Stimulated activated CD8-positive, alpha-beta memory T cell treated with anti-CD3 and anti-CD28 coated beads, Interleukin-7, amount 100 ng/mL, for 48 hours (primary cell): ENCODE results near the gene GPR84.
A peak's percentile ranks its signal among the peaks of the same experiment; 100 is the strongest.
"Not testable (repeated sequence)": the region's sequence is repeated elsewhere in the genome, so short reads cannot be mapped to it uniquely, and the experiment has no call there.

Experiments
- DNase-seq, 2 donors: peaks; one replicate each; pipeline ENCODE4 v3.0.0-alpha.2; 2020; ENCODE audit warnings: low read depth in 1 of 2; ENCODE audit errors: extremely low read depth in 1 of 2

The GPR84 gene

DNA sequence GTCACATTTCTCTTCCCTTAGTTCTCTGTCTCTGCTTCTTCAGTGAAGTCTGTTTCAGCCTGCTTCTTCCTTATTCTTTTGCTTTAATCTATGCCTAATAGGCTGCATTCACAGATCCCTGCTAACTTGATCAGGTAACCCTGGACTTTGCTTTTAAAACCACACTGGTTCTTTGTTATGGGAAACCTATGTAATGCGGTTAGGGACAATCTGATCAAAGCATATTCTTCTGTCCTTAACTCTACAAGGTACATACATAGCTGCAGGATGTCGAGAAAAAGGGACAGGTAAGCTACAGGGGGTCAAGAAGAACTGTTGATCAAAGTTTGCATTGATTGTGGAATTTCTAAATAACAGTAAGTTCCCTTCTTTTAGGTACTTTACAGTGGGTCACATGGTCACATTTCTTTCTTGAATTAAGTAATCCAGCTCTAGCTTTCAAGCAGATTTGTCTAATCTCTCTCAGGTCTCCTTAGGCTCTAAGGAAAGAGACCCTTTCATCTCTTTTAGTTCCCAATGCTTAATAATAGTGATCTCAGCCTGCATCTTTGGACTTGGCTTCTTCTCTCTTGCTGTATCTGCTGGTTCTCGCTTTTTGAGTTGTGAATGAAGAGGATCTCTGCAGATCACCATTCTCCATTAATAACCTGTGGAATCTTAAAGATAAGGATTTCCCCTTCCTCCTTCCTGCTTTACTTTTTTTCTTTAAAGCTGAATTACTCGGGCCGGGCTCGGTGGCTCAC, 35.5 kb downstream of the GPR84 start:
- no peak for DNase-seq

DNA sequence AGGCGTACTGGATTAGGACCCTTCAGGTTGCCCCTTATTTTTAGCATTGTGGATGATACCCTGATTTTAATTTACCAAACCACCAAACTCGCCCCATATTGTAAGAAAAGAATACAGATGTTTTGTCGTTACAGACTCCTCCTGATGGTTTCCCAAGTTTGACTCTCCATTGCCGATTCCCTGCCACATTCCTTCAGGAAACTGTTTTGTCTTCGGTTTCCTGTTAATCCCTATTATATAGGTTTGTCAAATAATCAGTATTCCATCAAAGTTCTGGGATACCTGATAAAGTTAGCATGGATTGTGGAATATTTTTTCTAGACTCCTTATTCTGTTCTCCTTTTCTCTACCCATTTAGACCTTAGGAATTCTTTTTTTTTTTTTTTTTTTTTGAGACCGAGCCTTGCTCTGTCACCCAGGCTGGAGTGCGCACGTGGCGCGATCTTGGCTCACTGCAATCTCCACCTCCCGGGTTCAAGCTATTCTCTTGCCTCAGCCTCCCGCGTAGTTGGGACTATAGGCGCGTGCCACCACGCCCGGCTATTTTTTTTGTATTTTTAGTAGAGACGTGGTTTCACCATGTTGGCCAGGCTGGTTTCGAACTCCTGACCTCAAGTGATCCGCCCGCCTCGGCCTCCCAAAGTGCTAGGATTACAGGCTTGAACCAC, 38.7 kb downstream of the GPR84 start:
- not testable (repeated sequence) for DNase-seq

DNA sequence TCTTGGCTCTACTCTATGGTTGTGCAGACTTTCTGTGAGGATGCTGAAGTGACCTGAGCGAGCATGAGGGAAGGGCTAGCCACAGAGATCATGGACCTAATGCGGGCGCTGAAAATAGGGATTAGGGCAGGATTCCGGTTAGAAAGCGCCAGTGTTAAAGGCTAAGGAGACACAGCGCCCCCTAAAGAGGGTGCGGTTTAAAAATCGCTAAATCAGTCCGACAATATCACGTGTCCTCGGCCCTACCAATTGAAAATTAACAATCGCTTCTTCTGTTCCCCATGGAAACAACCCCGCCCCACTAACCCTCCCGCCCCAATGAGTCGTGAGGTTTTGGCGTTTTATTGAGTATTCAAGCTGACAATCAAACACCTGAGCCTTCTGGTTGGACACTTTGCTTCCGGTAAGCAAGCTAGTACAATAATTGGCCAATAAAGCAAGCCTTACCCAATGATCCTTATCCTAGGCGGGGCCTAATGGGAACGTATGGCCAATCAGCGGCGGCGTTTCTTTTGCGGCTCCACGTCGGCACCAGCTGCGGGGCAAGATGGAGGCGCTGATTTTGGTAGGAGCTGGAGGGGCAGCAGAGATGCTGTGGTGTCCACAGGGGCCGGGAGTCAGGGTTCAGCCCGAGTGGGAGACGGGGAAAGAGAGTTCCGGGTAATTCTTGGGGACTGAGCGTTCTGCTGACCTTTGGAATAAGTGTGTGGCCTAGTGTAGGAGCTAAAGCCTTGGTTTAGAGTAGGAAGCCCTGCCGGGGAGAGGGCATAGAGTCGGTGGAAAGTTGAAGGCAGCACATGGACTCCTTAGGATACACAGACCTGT, 39.5 kb downstream of the GPR84 start, which contains the start of gene COPZ1:
Gene COPZ1, plus strand, starts transcription at position 515 of the 825 bp plus-strand sequence. Its CDS starts 33 bp downstream, at position 548.
- DNase-seq: peak; percentile 84 to 92

DNA sequence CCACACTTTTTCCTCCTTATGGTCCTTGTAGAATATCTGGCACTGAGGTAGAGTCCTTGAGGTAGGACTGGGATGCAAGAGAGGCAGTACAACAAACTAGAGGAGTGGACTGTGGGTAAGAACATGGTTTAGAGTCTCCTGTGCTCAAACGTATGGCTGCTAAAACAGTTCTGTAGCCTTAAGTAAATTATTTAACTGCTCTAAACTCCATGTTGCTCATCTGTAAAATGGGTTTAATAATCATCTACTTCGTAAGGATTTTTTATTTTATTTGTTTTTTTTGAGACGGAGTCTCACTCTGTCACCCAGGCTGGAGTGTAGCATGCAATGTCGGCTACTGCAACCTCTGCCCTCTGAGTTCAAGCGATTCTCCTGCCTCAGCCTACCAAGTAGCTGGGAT, 42.9 kb downstream of the GPR84 start:
- DNase-seq: no peak
